Measurements from ENCODE around the gene MGAT5B. TPM values are rescaled to one million over a fixed set of nuclear protein-coding genes. Genes with fewer than 3 reads are reported as not detected.

MGAT5B gene
- total RNA-seq, 1 donor from 2014 or later: 6.3 TPM

GRCh38 chr17:76962858-76963257, 94.7 kb downstream of the MGAT5B start:
- no peaks in the 10 kb centered on the region for H3K36me3 ChIP-seq (ENCODE audit: insufficient read depth, low read length)
- Mint-ChIP-seq H3K27ac (ENCODE audit: unreplicated experiment) (no peak overlapping the region), H3K4me3 (ENCODE audit: unreplicated experiment) (no peak overlapping the region), H3K27me3 (ENCODE audit: low read depth, unreplicated experiment) (peaks cover 45% of the 10 kb centered on the region), H3K9me3 (ENCODE audit: unreplicated experiment) (peaks cover 2% of the 10 kb centered on the region), H3K36me3 (ENCODE audit: low read depth, unreplicated experiment) (no peaks in the 10 kb centered on the region), H3K4me1 (ENCODE audit: low read depth, unreplicated experiment) (peaks cover 8% of the 10 kb centered on the region)
- H3K79me2 ChIP-seq (ENCODE audit: insufficient read depth, low read length): no peaks in the 10 kb centered on the region
- H3K27me3 ChIP-seq (ENCODE audit: insufficient read depth, low read length): peaks cover 3% of the 10 kb centered on the region
- FAIRE-seq (no peak), DNase-seq (ENCODE audit: low read depth) (no peak)
- H3K4me1 ChIP-seq (ENCODE audit: insufficient read depth, low read length): peaks cover 5% of the 10 kb centered on the region
- no peak overlapping the region for H2AFZ ChIP-seq (ENCODE audit: low read depth, low read length)
- H4K20me1 ChIP-seq (ENCODE audit: insufficient read depth, low read length): no peaks in the 10 kb centered on the region
- no peak overlapping the region for H3K9ac ChIP-seq (ENCODE audit: low read length)
- no peak for TF ChIP-seq EZH2 (IDR thresholded peaks at IDR 0.05; ENCODE audit: insufficient read depth, low read length)
- TF ChIP-seq CTCF (IDR thresholded peaks at IDR 0.05; ENCODE audit: insufficient read depth, low read depth, low read length): no peak
- H3K4me3 ChIP-seq (ENCODE audit: insufficient read depth, low read depth, low read length): no peak overlapping the region
- H3K4me2 ChIP-seq (ENCODE audit: low read length): no peak overlapping the region
- H3K27ac ChIP-seq (ENCODE audit: low read depth, low read length): no peak overlapping the region
- no peaks in the 10 kb centered on the region for H3K9me3 ChIP-seq (ENCODE audit: insufficient read depth, low read depth, low read length)

- DNase-seq (ENCODE audit: low read depth) (no peak), FAIRE-seq (no peak)
- H3K4me1 ChIP-seq (ENCODE audit: insufficient read depth, low read length): peaks cover 9% of the 10 kb centered on the region
- H4K20me1 ChIP-seq (ENCODE audit: insufficient read depth, low read length): no peaks in the 10 kb centered on the region
- no peaks in the 10 kb centered on the region for H3K79me2 ChIP-seq (ENCODE audit: insufficient read depth, low read length)
- peaks cover 2% of the 10 kb centered on the region for H3K9me3 Mint-ChIP-seq (ENCODE audit: unreplicated experiment)
- no peak overlapping the region for H3K4me3 Mint-ChIP-seq (ENCODE audit: unreplicated experiment)
- no peak for TF ChIP-seq EZH2 (IDR thresholded peaks at IDR 0.05; ENCODE audit: insufficient read depth, low read length)
- no peaks in the 10 kb centered on the region for H3K36me3 ChIP-seq (ENCODE audit: insufficient read depth, low read length)
- no peak overlapping the region for H3K9ac ChIP-seq (ENCODE audit: low read length)
- no peak overlapping the region for H3K4me2 ChIP-seq (ENCODE audit: low read length)
- no peak overlapping the region for H2AFZ ChIP-seq (ENCODE audit: low read depth, low read length)
- no peaks in the 10 kb centered on the region for H3K4me1 Mint-ChIP-seq (ENCODE audit: low read depth, unreplicated experiment)
- no peaks in the 10 kb centered on the region for H3K9me3 ChIP-seq (ENCODE audit: insufficient read depth, low read depth, low read length)
- H3K27ac Mint-ChIP-seq (ENCODE audit: unreplicated experiment): no peak overlapping the region
- H3K27me3 Mint-ChIP-seq (ENCODE audit: low read depth, unreplicated experiment): peaks cover 56% of the 10 kb centered on the region
- H3K4me3 ChIP-seq (ENCODE audit: insufficient read depth, low read depth, low read length): no peak overlapping the region
- H3K36me3 Mint-ChIP-seq (ENCODE audit: low read depth, unreplicated experiment): no peaks in the 10 kb centered on the region
- peaks cover 10% of the 10 kb centered on the region for H3K27me3 ChIP-seq (ENCODE audit: insufficient read depth, low read length)
- H3K27ac ChIP-seq (ENCODE audit: low read depth, low read length): no peak overlapping the region
Measured at GRCh38 chr17:76966016-76966415, 97.8 kb downstream of the MGAT5B start.

- peaks cover 10% of the 10 kb centered on the region for H3K27me3 ChIP-seq (ENCODE audit: insufficient read depth, low read length)
- Mint-ChIP-seq H3K36me3 (ENCODE audit: low read depth, unreplicated experiment) (no peaks in the 10 kb centered on the region), H3K27ac (ENCODE audit: unreplicated experiment) (no peak overlapping the region), H3K4me3 (ENCODE audit: unreplicated experiment) (no peak overlapping the region), H3K27me3 (ENCODE audit: low read depth, unreplicated experiment) (peaks cover 61% of the 10 kb centered on the region), H3K9me3 (ENCODE audit: unreplicated experiment) (peaks cover 2% of the 10 kb centered on the region), H3K4me1 (ENCODE audit: low read depth, unreplicated experiment) (no peaks in the 10 kb centered on the region)
- H3K9me3 ChIP-seq (ENCODE audit: insufficient read depth, low read depth, low read length): no peaks in the 10 kb centered on the region
- H3K4me2 ChIP-seq (ENCODE audit: low read length): no peak overlapping the region
- no peaks in the 10 kb centered on the region for H3K79me2 ChIP-seq (ENCODE audit: insufficient read depth, low read length)
- DNase-seq (ENCODE audit: low read depth) (no peak), FAIRE-seq (no peak)
- no peaks in the 10 kb centered on the region for H4K20me1 ChIP-seq (ENCODE audit: insufficient read depth, low read length)
- peaks cover 9% of the 10 kb centered on the region for H3K4me1 ChIP-seq (ENCODE audit: insufficient read depth, low read length)
- H3K9ac ChIP-seq (ENCODE audit: low read length): no peak overlapping the region
- H3K36me3 ChIP-seq (ENCODE audit: insufficient read depth, low read length): no peaks in the 10 kb centered on the region
- H2AFZ ChIP-seq (ENCODE audit: low read depth, low read length): no peak overlapping the region
- H3K27ac ChIP-seq (ENCODE audit: low read depth, low read length): no peak overlapping the region
- TF ChIP-seq EZH2 (IDR thresholded peaks at IDR 0.05; ENCODE audit: insufficient read depth, low read length) (no peak), CTCF (IDR thresholded peaks at IDR 0.05; ENCODE audit: insufficient read depth, low read depth, low read length) (no peak)
- H3K4me3 ChIP-seq (ENCODE audit: insufficient read depth, low read depth, low read length): no peak overlapping the region
Measured at GRCh38 chr17:76966486-76967181, 98.4 kb downstream of the MGAT5B start.

Data from astrocyte (in vitro differentiated cells and primary cell).